HTR-8/SVneo (cell line): ENCODE data around the gene MTMR2.
"Not testable (repeated sequence)": the region's sequence is repeated elsewhere in the genome, so short reads cannot be mapped to it uniquely, and the experiment has no call there.

ENCODE experiments used
- DNase-seq: peaks from one replicate; pipeline ENCODE4 v3.0.0; 2011; ENCODE audit warnings: low spot score, mixed read lengths; ENCODE audit not compliant: insufficient read length
- FAIRE-seq: peaks from 2 replicates; lab custom pipeline; 2011; peaks lifted over from hg19 to GRCh38; lab: Jason Lieb, UNC

MTMR2 gene

GRCh38 chr11:95831198-95831883, 92.6 kb downstream of the MTMR2 start:
- DNase-seq (peak; percentile 7), FAIRE-seq (no peak)

- DNase-seq (no peak), FAIRE-seq (peak; percentile 9)
Observed at GRCh38 chr11:95829580-95830259, 94.2 kb downstream of the MTMR2 start.

- DNase-seq: no peak
- no peak for FAIRE-seq
Observed at GRCh38 chr11:95827696-95828095, 96.2 kb downstream of the MTMR2 start.

GRCh38 chr11:95821640-95822039, 102.3 kb downstream of the MTMR2 start:
- no peak for DNase-seq
- no peak for FAIRE-seq

- DNase-seq (no peak), FAIRE-seq (no peak)
Observed at GRCh38 chr11:95816037-95816436, 107.9 kb downstream of the MTMR2 start.

GRCh38 chr11:95811052-95811451, 112.9 kb downstream of the MTMR2 start:
- not testable (repeated sequence) for DNase-seq, FAIRE-seq

GRCh38 chr11:95806464-95806863, 117.4 kb downstream of the MTMR2 start:
- FAIRE-seq: not testable (repeated sequence)

GRCh38 chr11:95805869-95806268, 118.0 kb downstream of the MTMR2 start:
- no peak for DNase-seq
- no peak for FAIRE-seq

More at GRCh38 chr11:95806464-95806863, 117.4 kb downstream of the MTMR2 start:
- DNase-seq: not testable (repeated sequence)

- no peak for FAIRE-seq
- DNase-seq: no peak
Observed at GRCh38 chr11:95803973-95804372, 119.9 kb downstream of the MTMR2 start.

- FAIRE-seq: no peak
- DNase-seq: no peak
Observed at GRCh38 chr11:95802806-95803205, 121.1 kb downstream of the MTMR2 start.

GRCh38 chr11:95800438-95800837, 123.5 kb downstream of the MTMR2 start:
- FAIRE-seq (no peak), DNase-seq (no peak)

- DNase-seq (no peak), FAIRE-seq (no peak)
Observed at GRCh38 chr11:95799546-95799945, 124.4 kb downstream of the MTMR2 start.

- DNase-seq (no peak), FAIRE-seq (no peak)
Observed at GRCh38 chr11:95796501-95796900, 127.4 kb downstream of the MTMR2 start.

- no peak for FAIRE-seq
- no peak for DNase-seq
Observed at GRCh38 chr11:95795627-95796295, 128.1 kb downstream of the MTMR2 start.

GRCh38 chr11:95794086-95794485, 129.8 kb downstream of the MTMR2 start:
- FAIRE-seq (no peak), DNase-seq (no peak)

GRCh38 chr11:95793116-95793515, 130.8 kb downstream of the MTMR2 start:
- FAIRE-seq: no peak
- no peak for DNase-seq

- DNase-seq: no peak
- FAIRE-seq: no peak
Observed at GRCh38 chr11:95792700-95793099, 131.2 kb downstream of the MTMR2 start.

GRCh38 chr11:95792200-95792599, 131.7 kb downstream of the MTMR2 start:
- FAIRE-seq (no peak), DNase-seq (no peak)

- DNase-seq: no peak
- no peak for FAIRE-seq
Observed at GRCh38 chr11:95791709-95792033, 132.2 kb downstream of the MTMR2 start.

GRCh38 chr11:95790933-95791708, 132.8 kb downstream of the MTMR2 start:
- FAIRE-seq: no peak
- DNase-seq: peak; percentile 37
